Psoas muscle (tissue), 8 donors: ENCODE results near the gene RAPH1. TPM values are rescaled to one million over a fixed set of nuclear protein-coding genes. Genes with fewer than 3 reads are reported as not detected.

Experiments used
- ATAC-seq, 4 donors: fragments of 200-7000 bp; cut with Tn5 transposase; one replicate each; pipeline ENCODE4 v1.9.1; 2020; ENCODE audit warnings: moderate library complexity in 3 of 4, mild to moderate bottlenecking in 2 of 4
- DNase-seq, 2 donors: peaks; one replicate each; pipeline ENCODE4 v3.0.0-alpha.2; 2020
- H3K27ac ChIP-seq: fragments of 200-600 bp; one replicate; pipeline ENCODE4 v1.8.0; 2022
- H3K27me3 ChIP-seq, 3 donors: fragments of 200-600 bp in 1 of 3; one replicate each; pipeline versions ENCODE4 v1.6.1 to v1.8.0; 2013 to 2022; ENCODE audit warnings: low read length in 2 of 3, mild to moderate bottlenecking in 2 of 3, moderate library complexity in 1 of 3; ENCODE audit not compliant: insufficient read depth in 3 of 3
- H3K36me3 ChIP-seq, 2 donors: fragments of 200-600 bp in 1 of 2; one replicate each; pipeline versions ENCODE4 v1.6.1 to v1.8.0; 2013 to 2022; ENCODE audit warnings: low read depth in 1 of 2, mild to moderate bottlenecking in 1 of 2, moderate library complexity in 1 of 2; ENCODE audit not compliant: insufficient read depth in 1 of 2
- H3K4me1 ChIP-seq: fragments of 200-600 bp; one replicate; pipeline ENCODE4 v1.8.0; 2022
- H3K4me3 ChIP-seq: fragments of 200-600 bp; one replicate; pipeline ENCODE4 v1.8.0; 2022; ENCODE audit warnings: mild to moderate bottlenecking
- H3K9me3 ChIP-seq: fragments of 200-600 bp; one replicate; pipeline ENCODE4 v1.8.0; 2022
- CTCF ChIP-seq: fragments of 200-600 bp; IDR thresholded peaks from one replicate; pipeline ENCODE4 v1.8.0; 2022; ENCODE audit warnings: antibody characterized with exemption
- WGBS, 3 donors: extraction: QIAGEN DNeasy Blood & Tissue Kit; methylation state at CpG; one replicate each; pipeline versions ENCODE4 v1.1.6 to v1.1.7; 2013; 5-methylcytosine and 5-hydroxymethylcytosine counted together
- intact Hi-C, 2 donors: fragments of 100-400 bp; cut with DNase I; formaldehyde crosslinking; loops; one replicate each; pipeline versions ENCODE4 v1.11.0 to v1.14.2; 2022
- polyA plus RNA-seq, 3 donors: library from polyadenylated mRNA; stranded (reverse); fragments of 200-250 nt; gene quantifications; one replicate each; pipeline ENCODE4 v1.2.3, GENCODE V29; 2013
- total RNA-seq, 4 donors: library from RNA; stranded (reverse); fragmentation: NEBNext Ultra II Directional in 2 of 4; extraction: Animal tissue kit (Norgen Biotek cat#: 25700) in 2 of 4; gene quantifications; one replicate each; pipeline versions ENCODE4 v1.2.1 to v1.2.4, GENCODE V29; 2021 to 2023
- donor health status: healthy with polysubstance abuse.
- donor health status: DM: no; HTN: no; CAD: no; lungs with moderate emphysema.
- donor health status: Bipolar disorder and iron deficiency.
- donor health status: healthy.
- donor health status: DM: yes; HTN: yes; CAD: no.
- donor health status: DM: no; HTN: no; CAD: no.
- donor health status: DM: no; HTN: no; CAD: no.
- donor health status: DM: yes; HTN: yes; CAD: no.

RAPH1 gene
- total and polyA plus RNA-seq, 7 donors, result 4.3 to 47.6 (median 21.9) TPM

- no peak for DNase-seq
- intact Hi-C loops, result no loop called here
- ATAC-seq, result no peak
- Histone ChIP-seq H3K9me3 (no peaks in the 10 kb centered on the region), H3K27ac (no peak overlapping the region), H3K4me3 (no peak overlapping the region), H3K27me3 (no peaks in the 10 kb centered on the region), H3K4me1 (no peaks in the 10 kb centered on the region), H3K36me3 (peaks cover 0 to 15% of the 10 kb centered on the region in 2 donors)
- TF ChIP-seq CTCF, result no peak
- WGBS, 3 donors, result 81 to 86% (median 86%) methylated on average over 4 of the region's 4 CpGs
These were observed 64.7 kb downstream of the RAPH1 start for GRCh38 chr2:203470371-203470770.

GRCh38 chr2:203469546-203469945 lies 65.6 kb downstream of the RAPH1 start:
- TF ChIP-seq CTCF, result no peak
- 32 to 38% (median 38%) methylated on average over 1 of the region's 1 CpG for WGBS, 3 donors
- no peaks in the 10 kb centered on the region for H3K27me3 ChIP-seq
- ATAC-seq (no peak), DNase-seq (no peak)
- no peak overlapping the region for H3K4me3 ChIP-seq
- H3K4me1 ChIP-seq, result no peaks in the 10 kb centered on the region
- H3K36me3 ChIP-seq, result peaks cover 0 to 16% of the 10 kb centered on the region in 2 donors
- H3K9me3 ChIP-seq, result no peaks in the 10 kb centered on the region
- intact Hi-C loops, result no loop called here
- no peak overlapping the region for H3K27ac ChIP-seq

GRCh38 chr2:203463266-203463678 lies 71.8 kb downstream of the RAPH1 start:
- Histone ChIP-seq H3K27ac (no peak overlapping the region), H3K4me3 (no peak overlapping the region), H3K9me3 (no peaks in the 10 kb centered on the region), H3K4me1 (no peaks in the 10 kb centered on the region), H3K36me3 (peaks cover 0 to 45% of the 10 kb centered on the region in 2 donors), H3K27me3 (no peaks in the 10 kb centered on the region)
- no peak for ATAC-seq
- TF ChIP-seq CTCF, result no peak
- DNase-seq, result no peak
- intact Hi-C loops, result no loop called here

GRCh38 chr2:203462308-203462707 lies 72.8 kb downstream of the RAPH1 start:
- no peak for DNase-seq
- H3K4me3 ChIP-seq, result no peak overlapping the region
- no peak for TF ChIP-seq CTCF
- H3K27me3 ChIP-seq, result no peaks in the 10 kb centered on the region
- H3K9me3 ChIP-seq, result no peaks in the 10 kb centered on the region
- no peak overlapping the region for H3K27ac ChIP-seq
- intact Hi-C loops, result no loop called here
- no peak for ATAC-seq
- 96 to 100% (median 98%) methylated on average over 1 of the region's 1 CpG for WGBS, 3 donors
- H3K36me3 ChIP-seq, result peaks cover 4 to 55% of the 10 kb centered on the region in 2 donors
- no peaks in the 10 kb centered on the region for H3K4me1 ChIP-seq

- intact Hi-C loops, result no loop called here
These were observed 73.4 kb downstream of the RAPH1 start for GRCh38 chr2:203461746-203462145.

More at GRCh38 chr2:203461746-203462145, 73.4 kb downstream of the RAPH1 start:
- DNase-seq (no peak), ATAC-seq (no peak)
- Histone ChIP-seq H3K4me1 (no peaks in the 10 kb centered on the region), H3K27ac (no peak overlapping the region), H3K4me3 (no peak overlapping the region), H3K36me3 (peaks cover 4 to 60% of the 10 kb centered on the region in 2 donors), H3K9me3 (no peaks in the 10 kb centered on the region), H3K27me3 (no peaks in the 10 kb centered on the region)
- TF ChIP-seq CTCF, result no peak
